Stimulated activated CD4-positive, alpha-beta T cell treated with anti-CD3 and anti-CD28 coated beads, TNF-alpha, amount 100 ng/mL, for 48 hours (primary cell): Measurements from ENCODE around the gene LMO7.
A peak's percentile ranks its signal among the peaks of the same experiment; 100 is the strongest.
"Not testable (repeated sequence)": the region's sequence is repeated elsewhere in the genome, so short reads cannot be mapped to it uniquely, and the experiment has no call there.

Experiments used
- DNase-seq, 3 donors: peaks; one replicate each; pipeline ENCODE4 v3.0.0-alpha.2; 2020; ENCODE audit warnings: low read depth in 3 of 3

The LMO7 gene

DNA sequence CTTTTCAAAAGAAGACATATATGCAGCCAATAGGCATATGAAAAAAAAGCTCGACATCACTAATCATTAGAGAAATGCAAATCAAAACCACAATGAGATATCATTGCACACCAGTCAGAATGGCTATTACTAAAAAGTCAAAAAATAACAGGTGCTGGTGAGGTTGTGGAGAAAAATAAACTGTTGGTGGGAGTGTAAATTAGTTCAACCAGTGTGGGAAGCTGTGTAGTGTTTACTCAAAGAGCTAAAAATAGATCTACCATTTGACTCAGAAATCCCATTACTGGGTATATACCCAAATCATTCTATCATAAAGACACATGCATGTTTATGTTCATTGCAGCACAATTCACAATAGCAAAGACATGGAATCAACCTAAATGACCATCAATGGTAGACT lies 106.9 kb downstream of the LMO7 start:
- not testable (repeated sequence) for DNase-seq

DNA sequence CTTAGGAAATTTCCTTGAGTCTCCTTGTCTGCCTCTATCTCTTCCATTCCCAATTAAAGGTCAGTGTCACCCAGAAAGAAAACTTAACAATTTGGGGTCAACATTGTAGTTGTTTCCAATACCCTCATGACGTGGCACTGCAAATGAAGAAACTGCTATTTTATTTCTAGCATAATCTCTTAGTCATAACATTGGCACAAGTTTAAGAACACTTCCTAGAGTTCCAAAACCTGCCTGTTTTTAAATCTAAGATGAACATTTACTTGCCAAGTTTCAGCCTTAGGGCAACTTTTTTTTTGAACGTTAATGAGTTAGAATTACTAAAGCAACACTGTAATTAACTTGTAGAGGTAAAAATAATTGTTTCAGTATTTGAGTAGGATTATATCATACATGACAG lies 108.0 kb downstream of the LMO7 start:
- DNase-seq = no peak

DNA sequence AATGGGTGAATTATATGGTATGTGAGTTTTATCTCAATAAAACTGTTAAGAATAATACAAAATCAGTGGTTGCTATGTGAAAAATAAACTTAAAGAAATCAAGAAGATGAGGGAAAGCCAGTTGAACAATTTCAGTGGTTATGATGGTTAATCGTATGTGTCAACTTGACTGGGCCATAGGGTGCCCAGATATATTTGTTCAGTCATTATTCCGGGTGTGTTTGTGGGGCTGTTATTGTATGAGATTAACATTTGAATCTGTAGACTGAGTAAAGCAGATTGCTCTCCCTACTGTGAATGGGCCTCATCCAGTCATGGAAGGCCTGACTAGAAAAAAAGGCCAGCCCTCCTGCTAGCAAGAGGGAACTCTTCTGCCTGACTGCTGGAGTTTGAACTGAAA lies 109.3 kb downstream of the LMO7 start:
- no peak for DNase-seq

DNA sequence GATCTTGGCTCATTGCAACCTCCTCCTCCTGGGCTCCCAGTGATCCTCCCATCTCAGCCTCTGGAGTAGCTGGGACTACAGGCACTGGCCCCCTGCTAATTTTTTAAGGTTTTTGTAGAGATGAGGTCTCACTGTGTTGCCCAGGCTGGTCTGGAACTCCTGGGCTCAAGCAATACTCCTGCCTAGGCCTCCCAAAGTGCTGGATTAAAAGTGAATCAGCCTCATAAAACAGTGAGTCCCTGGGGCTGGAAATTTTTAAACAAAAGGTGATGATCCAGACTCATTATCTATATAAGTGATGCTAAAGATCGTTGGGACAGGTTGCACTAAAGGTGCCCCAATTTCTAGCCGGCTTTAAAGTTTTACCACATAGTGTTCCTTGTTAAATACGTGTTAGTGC lies 112.7 kb downstream of the LMO7 start:
- no peak for DNase-seq

DNA sequence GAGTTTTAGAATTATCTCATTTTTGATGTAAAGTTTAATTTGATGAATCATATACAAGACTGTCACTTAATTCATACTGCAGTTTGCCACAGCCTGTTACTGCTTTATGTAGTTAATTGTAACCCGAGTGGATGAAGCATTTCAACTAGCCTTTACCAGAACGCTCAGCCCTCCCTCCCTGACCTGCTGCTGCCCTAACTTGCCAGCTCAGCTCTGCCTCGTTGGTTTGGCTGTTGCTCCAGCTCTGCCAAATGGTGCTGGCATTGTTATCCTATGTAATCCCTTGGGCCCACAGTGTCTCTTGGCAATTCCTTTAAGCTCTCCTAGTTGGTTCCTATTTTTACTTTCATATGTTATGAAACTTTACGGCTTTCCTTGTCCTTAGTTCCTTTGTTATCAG lies 113.3 kb downstream of the LMO7 start:
- DNase-seq = no peak

DNA sequence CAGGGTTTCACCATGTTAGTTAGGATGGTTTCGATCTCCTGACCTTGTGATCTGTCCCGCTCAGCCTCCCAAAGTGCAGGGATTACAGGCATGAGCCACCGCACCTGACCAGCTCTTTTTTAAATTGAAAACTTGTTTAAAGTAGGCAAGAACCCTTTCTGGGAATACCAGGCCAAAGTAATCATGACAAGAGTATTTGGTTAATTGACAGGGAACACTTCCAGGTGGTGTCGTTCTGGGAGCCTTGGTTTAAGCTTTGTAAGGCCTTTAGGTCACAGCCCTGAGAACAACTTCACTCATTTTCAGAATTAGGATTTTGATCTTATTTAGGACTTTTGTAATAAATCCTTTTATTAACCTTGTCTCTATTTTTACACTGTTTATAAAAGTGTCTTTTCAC lies 115.2 kb downstream of the LMO7 start:
- DNase-seq = no peak

DNA sequence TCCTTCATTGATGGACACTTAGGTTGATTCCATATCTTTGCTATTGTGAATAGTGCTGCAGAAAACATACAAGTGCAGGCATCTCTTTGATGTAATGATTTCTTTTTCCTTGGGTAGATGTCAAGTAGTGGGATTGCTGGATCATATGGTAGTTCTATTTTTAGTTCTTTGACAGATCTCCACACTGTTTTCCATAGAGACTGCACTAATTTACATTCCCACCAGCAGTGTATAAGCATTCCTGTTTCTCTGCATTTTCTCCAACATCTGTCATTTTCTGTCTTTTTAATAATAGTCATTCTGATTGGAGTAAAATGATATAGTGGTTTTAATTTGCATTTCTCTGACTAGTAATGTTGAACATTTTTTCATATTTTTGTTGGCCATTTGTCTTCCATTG lies 116.7 kb downstream of the LMO7 start:
- DNase-seq = no peak

DNA sequence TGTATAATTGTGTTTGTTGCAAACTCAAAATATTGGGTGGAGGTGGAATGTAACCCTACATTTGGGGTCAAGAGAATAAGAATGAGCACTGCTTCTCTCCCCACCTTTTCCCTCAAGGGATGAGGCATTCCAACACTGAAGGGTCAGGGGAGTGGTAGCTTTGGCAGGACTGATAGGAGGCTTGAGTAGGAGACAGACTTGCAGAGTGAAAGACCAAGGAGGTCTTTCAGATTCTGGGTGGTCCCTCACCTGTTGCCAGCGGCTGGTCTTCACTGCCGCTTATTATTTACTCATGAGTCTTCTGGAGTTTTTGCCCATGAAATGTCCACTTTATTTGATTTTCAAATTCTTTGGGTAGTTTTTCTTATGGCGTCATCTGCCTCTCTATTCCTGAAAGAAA lies 118.8 kb downstream of the LMO7 start:
- no peak for DNase-seq

DNA sequence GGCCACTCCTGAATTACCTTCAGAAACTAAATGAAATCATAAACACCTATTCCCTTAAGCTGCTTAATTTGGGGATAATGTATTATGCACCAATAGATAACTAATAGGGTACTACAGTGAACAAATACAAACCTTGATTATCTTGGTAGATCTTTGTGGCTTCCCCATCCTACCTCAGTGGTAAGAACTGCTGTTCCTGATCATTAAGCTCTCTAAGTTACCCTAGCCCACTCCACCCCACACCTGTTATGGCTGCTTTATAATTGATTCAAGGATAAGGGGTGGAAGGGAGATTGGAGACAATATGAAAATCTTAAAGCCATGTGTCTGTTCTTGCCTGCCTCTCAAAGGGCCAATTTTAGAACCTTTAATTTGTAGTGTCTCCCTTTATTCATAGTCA lies 121.2 kb downstream of the LMO7 start:
- DNase-seq = no peak

DNA sequence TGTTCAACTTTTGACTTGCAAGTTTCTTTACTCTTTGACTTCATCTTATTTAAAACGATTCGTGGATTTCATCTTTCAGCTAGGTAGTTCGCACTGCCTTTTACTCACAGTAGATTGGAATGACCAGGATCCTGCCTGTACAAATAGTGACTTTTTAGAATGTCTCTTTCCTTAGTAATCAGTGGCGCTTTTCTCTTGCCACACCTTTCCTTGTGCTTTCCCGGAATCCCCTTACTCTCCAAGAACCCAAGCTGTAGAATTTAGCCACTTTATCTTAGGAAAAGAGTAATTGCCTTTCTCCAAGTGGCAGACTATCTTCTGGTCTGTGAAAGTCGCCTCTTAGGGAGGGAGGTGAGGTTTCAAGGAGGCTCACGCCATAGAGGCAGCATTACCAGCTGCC lies 123.4 kb downstream of the LMO7 start:
- no peak for DNase-seq

DNA sequence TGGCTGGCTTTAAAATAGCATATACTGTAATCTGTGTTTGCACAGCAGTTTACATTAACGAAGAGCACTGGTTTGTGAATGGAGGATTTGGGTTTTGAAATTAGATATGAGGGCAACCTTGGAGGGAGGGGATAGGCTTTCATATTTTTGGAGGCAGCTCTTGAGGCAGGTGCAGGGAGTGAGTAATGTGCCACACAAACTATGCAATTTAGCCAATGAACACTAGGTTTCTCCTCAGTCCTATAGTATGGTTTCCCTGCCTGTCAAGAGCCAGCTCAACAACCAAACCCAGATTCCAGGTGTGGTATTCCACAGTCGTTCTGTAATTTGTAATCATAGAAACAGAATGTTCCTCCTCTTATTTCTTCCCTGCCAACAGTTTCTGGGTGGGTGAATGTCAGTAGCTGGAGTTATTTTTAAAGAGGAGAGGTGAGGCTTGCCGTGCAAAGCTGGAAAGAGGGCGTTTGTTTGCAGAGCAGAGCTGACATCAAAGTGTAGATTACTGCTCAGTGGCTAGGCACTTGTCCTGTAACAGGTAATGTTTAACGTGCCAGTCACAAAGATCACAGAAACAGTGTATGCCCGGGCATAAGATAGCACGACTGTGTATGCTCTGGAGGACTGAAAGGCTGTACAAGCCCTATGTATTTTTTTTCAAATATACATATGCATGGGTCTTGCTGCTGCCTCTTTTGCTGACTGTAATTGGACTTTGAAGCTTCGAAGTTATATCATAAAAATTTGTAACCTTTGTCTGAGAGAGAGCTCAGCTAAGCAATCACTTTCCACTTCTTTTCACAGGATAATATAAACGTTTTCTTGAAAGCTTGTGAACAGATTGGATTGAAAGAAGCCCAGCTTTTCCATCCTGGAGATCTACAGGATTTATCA lies 124.2 kb downstream of the LMO7 start:
- DNase-seq = no peak

DNA sequence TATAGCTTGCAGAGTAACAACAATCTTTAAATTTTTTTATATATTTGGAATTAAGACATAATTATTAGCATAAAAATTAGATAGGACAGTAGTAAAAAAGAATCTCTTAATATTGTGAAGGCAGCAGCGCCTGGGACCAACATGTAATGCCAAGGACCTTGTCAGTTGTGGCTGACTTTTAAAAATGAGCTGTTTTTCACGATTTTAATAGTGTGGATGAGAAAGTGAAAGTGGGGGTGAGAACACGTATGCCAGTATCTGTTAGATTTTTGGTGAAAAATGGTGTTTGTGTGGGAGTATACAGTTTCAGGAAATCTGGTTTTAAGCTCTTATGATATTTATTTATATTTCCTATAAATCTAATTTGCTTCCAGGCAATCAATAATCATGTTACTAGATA lies 125.2 kb downstream of the LMO7 start:
- no peak for DNase-seq

DNA sequence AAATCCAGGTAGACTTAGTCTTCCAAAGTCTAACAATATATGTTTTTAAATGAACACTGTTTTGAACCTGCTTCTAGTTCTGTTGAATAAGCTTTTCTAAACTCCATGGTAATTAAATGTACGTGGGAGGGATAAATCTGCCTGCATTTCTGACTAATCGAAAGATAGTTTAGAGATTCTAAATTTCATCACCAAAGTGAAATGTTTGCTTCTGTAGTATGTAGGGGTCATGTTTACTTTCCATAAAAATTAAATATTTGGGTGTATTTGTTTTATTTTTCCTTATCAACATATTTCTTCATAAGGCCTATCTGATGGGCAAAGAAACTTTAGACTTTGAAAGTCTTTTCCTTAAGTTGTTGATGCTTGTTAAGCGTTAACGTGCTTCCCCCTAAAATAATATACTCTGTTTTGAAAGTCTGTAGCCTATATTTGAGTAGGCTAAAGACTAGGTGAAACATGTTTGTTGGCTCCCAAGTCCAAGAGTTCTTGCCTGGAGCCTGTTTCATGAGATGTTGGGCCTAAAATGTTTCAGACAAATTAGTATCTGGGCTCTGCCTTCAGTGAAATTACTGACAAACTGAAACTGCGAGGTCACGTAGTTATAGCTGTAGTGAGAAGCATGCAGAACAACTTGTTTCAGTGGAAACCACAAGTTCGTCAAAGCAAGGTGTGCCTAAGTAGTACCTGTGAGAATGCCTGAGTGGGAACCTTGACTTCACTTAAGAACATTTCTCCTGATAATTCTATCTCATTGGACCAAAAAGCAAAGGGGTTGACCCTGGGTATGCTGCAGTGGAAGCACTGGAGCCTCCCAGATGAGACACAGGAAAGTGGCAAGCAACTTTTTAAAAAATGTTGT lies 126.2 kb downstream of the LMO7 start:
- peak in 1 of 3 donors; percentile 19 for DNase-seq

DNA sequence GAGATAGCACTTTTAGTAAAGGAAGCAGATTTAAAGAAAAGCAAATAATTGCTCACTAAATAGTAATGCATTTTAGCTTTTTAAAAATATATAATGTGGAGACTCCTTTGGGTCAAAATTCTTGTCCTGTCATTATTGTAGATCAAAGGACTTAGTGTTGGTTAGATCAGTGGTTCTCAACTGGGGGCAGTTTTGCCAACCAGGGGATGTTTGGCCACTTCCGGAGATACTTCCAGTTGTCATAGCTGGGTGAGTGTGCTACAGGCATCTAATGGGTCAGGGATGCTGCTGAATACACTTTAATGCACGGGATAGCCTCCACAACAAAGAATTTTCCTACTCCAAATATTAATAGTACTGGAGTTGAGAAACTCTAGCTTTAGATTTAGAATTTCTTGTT lies 126.8 kb downstream of the LMO7 start:
- DNase-seq = no peak

DNA sequence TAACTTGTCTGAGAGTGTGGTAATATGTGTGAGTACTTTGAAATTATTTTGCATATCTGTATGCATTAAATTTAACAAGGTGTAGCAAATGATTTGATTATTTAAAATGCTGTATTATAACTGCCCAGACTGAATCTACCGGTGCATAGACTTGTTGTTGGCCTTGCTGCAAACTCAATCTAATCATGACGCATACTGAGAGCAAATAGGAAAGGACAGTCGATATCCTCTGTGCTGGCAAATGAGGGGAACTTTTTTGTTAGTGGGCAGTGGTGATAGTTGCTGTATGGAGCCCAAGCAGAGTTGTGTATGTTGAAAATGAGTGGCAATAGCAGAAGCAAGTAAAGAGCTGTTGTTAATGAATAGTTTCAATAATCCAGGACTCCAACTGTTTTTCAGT lies 127.4 kb downstream of the LMO7 start:
- DNase-seq = no peak

DNA sequence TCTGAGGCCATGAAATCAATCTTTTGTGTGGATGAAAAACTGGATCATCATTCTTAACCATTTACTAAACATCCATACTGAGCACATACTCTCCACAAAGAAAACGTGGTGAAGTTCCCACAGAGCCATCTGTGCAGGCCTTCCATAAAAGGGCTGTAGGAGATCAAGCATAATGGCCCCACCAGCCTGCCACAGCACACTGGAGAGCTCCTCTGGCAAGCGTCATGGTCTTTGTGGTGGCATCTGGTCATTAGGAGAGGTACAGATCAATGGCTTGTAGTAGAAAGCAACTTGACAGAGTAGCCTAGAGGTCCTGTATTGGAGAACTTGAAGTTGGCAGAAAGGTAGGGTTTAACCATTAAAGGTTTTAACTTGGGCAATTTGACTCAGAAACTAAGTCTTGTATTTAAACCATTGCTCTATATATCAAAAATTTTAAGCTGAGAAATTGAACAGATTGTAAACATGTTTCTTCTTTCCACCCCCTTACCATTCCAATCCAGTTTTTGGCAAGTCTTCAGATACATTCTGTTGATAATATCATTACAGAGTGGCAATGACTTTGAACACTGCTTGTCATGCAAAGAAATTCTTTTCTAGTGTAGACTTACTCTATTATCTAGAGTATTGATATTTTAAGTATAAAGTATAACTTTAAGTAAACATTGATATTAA lies 128.3 kb downstream of the LMO7 start:
- DNase-seq = no peak

DNA sequence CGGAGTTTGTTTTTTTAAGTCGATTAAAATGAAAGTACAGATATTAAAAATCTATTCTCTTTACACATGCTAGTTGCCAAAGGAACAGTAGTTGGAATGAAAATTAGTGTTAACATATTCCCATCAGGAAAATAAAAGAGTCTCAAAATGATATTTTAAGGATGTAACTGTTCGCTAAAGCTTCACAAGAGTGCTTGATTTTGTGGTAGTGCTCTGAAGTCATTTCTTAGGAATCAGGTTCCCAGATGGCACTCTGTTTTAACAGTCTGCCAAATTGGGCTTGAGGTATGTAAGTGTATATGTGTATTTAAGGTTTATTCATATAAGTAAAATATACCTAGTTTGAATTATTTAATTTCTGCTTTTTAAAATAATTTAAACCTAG lies 128.8 kb downstream of the LMO7 start:
- no peak for DNase-seq

DNA sequence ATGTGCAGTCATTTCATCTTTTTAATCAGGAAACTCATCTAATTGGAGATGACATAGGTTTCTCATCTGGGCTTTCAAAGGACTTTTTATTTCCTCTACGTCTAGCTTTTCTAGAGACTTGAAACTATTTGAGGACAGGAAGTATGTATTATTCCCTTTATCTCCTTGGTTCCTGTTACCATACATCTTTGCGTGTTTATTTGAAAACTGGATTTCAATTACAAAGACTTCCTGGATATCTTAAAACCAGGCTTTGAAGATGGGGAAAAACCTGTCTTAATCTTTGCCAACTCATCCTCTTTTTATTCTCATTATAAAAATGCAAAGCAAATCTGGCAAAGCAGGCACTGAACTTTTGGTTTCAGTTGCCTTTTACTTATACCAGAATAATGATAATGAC lies 130.5 kb downstream of the LMO7 start:
- no peak for DNase-seq

DNA sequence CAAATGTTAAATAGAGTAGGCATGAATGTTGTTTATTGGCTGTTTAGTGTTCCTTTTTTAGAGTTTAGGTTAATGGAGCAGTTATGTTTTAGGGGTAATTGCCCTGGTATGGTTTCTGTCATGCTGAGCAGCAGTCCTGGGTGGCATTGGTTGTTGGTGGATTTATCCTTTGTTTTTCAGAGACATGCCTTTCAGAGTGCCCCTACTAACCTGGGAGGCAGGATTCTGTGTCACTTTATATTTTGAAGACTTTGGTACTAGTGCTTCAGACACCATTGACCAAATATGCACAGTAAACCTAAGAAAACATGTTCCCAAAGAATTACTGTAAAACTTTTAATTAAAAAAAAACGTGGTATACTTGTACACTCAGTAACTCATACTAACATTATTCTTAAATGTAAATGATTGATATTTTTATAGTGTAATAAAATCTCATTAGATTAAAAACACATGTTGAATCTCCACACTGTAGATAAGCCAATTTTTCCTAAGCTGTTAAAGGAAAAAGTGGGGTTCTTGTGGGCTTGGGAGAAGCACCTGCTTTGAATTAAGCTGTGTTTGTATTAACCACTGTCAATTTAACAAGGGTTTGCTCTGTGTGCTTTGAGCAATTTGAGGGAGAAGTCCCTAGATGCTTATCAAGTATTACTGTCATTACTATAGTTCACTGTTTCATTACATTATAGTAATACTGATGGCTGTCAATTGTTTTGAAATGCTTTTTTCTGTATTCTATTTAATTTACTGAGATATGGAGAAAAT lies 133.2 kb downstream of the LMO7 start:
- DNase-seq = no peak

DNA sequence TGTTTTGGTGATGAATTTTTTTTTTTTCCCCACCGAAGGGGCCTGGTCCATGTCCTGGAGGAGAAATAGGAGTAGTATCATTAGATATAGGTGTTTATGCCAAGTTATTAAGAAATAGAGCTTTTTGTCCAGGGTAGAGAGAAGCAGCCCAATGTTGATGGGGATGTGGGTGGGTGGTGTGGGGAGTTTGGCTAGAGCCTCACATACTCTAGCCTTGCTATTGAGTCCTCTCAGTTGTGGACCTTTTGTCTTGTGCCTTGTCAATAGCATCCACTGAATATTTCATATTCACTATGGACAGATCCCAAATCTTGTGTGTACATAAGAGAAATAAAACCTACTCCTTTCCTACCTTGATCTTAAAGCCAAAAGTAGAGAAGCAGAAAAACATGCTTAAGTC lies 134.0 kb downstream of the LMO7 start:
- no peak for DNase-seq

DNA sequence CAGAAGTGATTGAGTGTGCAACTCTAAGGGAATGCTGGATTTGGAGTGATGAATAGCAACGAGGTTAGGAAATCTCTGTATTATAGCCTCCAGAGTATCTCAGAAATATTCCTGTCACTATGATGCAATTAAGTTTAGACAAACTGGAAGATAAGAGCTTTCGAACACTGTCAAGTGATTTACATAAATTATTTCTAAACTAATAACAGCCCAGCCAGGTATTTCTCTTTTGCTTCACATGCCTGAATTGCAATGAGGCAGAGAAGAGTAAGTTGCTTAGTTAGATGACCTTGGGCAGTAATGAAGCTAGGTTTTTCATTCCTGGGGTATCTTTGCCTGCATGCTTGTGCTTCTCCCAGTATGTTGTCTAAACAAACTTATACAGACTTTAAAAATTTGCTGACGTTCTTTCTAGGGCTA lies 134.5 kb downstream of the LMO7 start:
- DNase-seq = no peak

DNA sequence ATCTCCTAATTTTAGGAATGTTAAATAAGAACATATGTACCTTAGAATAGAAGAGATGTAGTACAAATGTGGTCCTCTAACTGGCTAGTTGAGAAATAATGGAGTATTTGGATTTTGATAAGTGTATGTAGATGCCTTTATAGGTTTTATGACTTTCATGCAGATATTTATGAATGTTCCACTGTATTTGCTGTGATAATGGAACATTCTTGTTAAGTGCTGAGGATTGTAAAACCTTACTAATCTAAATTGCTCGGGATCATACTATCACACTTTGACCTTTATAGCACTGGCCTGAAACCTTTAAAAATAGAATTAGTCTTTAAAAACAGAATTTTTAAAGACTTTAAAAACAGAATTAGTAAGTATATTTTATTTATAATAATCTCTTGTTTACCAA lies 135.1 kb downstream of the LMO7 start:
- no peak for DNase-seq
